Parathyroid adenoma (tissue), 2 donors: ENCODE results near the gene WDR70.

Experiments used
- H2AFZ ChIP-seq: fragments of 300-600 bp; sonication (generic); one replicate; pipeline ENCODE4 v1.7.0; 2017; ENCODE audit warnings: antibody characterized with exemption, mild to moderate bottlenecking
- H3K27ac ChIP-seq: fragments of 300-600 bp; sonication (generic); one replicate; pipeline ENCODE4 v1.7.0; 2017
- H3K27me3 ChIP-seq: fragments of 300-600 bp; sonication (generic); one replicate; pipeline ENCODE4 v1.7.0; 2017; ENCODE audit warnings: low read length; ENCODE audit not compliant: control insufficient read depth, insufficient read depth
- H3K36me3 ChIP-seq: fragments of 300-600 bp; sonication (generic); one replicate; pipeline ENCODE4 v1.7.0; 2017; ENCODE audit warnings: low read length; ENCODE audit not compliant: control insufficient read depth, insufficient read depth
- H3K4me1 ChIP-seq: fragments of 300-600 bp; sonication (generic); one replicate; pipeline ENCODE4 v1.7.0; 2017; ENCODE audit warnings: control low read depth
- H3K4me2 ChIP-seq: fragments of 300-600 bp; sonication (generic); one replicate; pipeline ENCODE4 v1.7.0; 2017; ENCODE audit warnings: low read length
- H3K4me3 ChIP-seq: fragments of 300-600 bp; sonication (generic); one replicate; pipeline ENCODE4 v1.7.0; 2017; ENCODE audit warnings: low read depth, low read length
- H3K79me2 ChIP-seq: fragments of 300-600 bp; sonication (generic); one replicate; pipeline ENCODE4 v1.7.0; 2017; ENCODE audit warnings: control low read depth
- H3K9ac ChIP-seq: fragments of 300-600 bp; sonication (generic); one replicate; pipeline ENCODE4 v1.7.0; 2017; ENCODE audit warnings: mild to moderate bottlenecking
- H3K9me3 ChIP-seq: fragments of 300-600 bp; sonication (generic); one replicate; pipeline ENCODE4 v1.7.0; 2017; ENCODE audit warnings: low read length; ENCODE audit not compliant: control insufficient read depth
- CTCF ChIP-seq: fragments of 300-600 bp; sonication (generic); IDR thresholded peaks from one replicate; pipeline ENCODE4 v1.7.0; 2017; ENCODE audit warnings: antibody characterized with exemption, mild to moderate bottlenecking
- donor health status: primary hyperparathyroidism.

WDR70 gene

DNA sequence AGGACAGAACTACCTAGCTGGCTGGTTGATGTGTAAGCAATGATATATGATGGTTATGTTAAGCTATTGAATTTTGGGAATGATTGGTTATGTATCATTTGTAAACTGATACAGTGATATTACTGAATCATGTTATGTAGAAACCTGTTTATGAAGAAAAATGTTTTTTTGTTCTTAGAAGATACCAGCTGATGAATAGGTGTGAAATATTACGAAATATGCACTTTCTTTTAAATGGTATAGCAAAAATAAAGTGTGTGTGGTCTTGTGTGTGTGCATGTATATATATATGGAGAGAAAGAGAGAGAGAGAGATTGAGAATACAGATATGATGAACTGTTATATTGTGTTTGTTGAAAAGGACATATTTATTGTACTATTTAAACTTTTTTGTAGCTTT, 164.1 kb downstream of the WDR70 start:
- Histone ChIP-seq H3K27ac (no peak overlapping the region), H3K4me2 (no peak overlapping the region), H3K4me3 (no peak overlapping the region), H3K36me3 (no peaks in the 10 kb centered on the region), H3K4me1 (no peaks in the 10 kb centered on the region), H2AFZ (no peak overlapping the region), H3K27me3 (no peaks in the 10 kb centered on the region), H3K9me3 (no peaks in the 10 kb centered on the region), H3K79me2 (no peaks in the 10 kb centered on the region), H3K9ac (no peak overlapping the region)
- TF ChIP-seq CTCF, result no peak

DNA sequence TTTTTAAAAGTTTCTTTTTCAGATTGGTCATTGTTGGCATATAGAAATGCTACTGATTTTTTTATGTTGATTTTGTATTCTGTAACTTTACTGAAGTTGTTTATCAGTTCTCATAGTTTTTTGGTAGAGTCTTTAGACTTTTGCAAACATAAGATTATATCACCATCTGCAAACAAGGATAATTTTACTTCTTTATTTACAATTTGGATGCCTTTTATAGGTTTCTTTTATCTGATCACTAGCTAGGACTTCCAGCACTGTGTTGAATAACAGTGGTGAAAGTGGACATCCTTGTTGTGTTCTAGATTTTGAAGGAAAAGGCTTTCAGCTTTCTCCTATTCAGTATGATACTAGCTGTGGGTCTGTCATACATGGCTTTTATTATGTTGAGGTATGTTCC, 170.3 kb downstream of the WDR70 start:
- no peak for TF ChIP-seq CTCF
- Histone ChIP-seq H2AFZ (no peak overlapping the region), H3K9me3 (no peaks in the 10 kb centered on the region), H3K4me2 (no peak overlapping the region), H3K4me1 (no peaks in the 10 kb centered on the region), H3K9ac (no peak overlapping the region), H3K79me2 (no peaks in the 10 kb centered on the region), H3K27ac (no peak overlapping the region), H3K4me3 (no peak overlapping the region), H3K36me3 (no peaks in the 10 kb centered on the region), H3K27me3 (no peaks in the 10 kb centered on the region)

DNA sequence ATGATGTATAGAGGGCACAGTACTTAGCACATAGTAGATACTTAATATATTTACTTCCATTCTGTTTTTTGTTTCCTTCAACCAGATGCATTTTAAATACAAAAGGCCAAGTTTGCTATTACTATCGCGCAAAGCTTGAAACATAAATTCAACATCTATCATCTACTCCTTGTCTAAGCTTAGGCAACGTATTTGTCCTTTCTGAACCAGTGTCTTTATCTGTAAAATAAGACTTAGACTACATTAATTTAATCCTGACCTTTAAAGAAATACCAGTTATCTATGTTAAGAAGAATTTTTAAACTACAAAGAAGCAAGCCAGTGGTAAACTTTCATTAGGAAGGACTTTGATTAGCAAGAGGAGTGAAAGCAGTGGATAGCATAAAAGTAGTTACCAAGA, 173.0 kb downstream of the WDR70 start:
- no peaks in the 10 kb centered on the region for H3K79me2 ChIP-seq
- no peaks in the 10 kb centered on the region for H3K36me3 ChIP-seq
- no peaks in the 10 kb centered on the region for H3K27me3 ChIP-seq
- no peak overlapping the region for H2AFZ ChIP-seq
- no peak overlapping the region for H3K27ac ChIP-seq
- H3K4me1 ChIP-seq, result no peaks in the 10 kb centered on the region
- H3K4me3 ChIP-seq, result no peak overlapping the region
- no peak overlapping the region for H3K9ac ChIP-seq
- no peak overlapping the region for H3K4me2 ChIP-seq
- TF ChIP-seq CTCF, result no peak
- no peaks in the 10 kb centered on the region for H3K9me3 ChIP-seq

DNA sequence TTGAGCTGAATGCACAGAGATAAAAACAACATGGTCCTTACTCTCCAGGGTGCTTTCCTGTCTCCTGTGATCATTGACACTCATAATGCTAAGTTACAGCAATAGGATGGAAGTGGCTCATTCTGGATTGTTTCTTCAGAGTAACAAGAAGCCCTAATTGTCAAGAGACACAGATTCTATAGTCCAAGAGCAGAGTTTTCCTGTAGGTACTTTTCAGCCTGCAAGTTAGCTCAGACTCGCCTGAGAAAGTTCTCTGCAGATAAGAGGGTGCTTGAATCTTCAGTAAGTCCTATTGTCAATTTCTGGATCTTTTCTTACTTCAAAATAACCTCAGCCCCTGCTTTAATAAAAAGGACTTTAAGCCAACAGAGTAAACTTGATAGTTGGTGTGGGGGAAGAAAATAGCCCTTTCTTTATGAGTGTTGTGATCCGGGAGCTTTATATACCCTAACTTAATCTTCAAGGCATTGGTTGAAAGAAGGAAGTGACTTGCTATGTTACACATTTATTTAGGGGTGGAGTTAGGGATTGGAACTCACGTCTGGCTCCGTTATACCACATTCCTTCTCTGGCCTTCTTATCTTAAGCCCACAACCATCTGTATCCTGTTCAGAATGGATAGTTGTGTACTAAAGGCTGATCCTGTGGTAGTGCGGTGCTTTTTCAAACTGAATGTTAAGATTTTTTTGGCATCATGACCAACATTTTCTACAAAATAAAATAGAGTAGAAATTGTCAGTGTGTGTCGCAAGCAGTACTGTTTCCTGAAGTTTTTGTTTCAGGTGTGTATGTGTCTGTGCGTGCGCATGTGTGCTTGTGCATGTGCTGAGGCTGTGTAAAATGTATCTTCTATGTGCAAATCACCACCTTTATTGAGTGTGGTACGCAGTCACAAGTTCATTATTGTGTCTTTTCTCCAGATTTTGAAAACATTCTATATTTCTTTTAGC, 173.9 kb downstream of the WDR70 start:
- no peaks in the 10 kb centered on the region for H3K79me2 ChIP-seq
- H3K4me3 ChIP-seq, result no peak overlapping the region
- H3K36me3 ChIP-seq, result no peaks in the 10 kb centered on the region
- H3K4me1 ChIP-seq, result no peaks in the 10 kb centered on the region
- no peak overlapping the region for H3K4me2 ChIP-seq
- no peaks in the 10 kb centered on the region for H3K27me3 ChIP-seq
- H3K27ac ChIP-seq, result no peak overlapping the region
- no peak overlapping the region for H2AFZ ChIP-seq
- no peak overlapping the region for H3K9ac ChIP-seq
- TF ChIP-seq CTCF, result no peak
- no peaks in the 10 kb centered on the region for H3K9me3 ChIP-seq
